CD4-positive, alpha-beta T cell treated with Interleukin-6 at 100 ng/mL for 8 hours (primary cell): ENCODE measurements around the gene QRFPR.
"Not testable (repeated sequence)": the region's sequence is repeated elsewhere in the genome, so short reads cannot be mapped to it uniquely, and the experiment has no call there.

Source experiments
- DNase-seq: peaks from one replicate; pipeline ENCODE4 v3.0.0-alpha.2; 2020; ENCODE audit warnings: mixed read lengths, low spot score

The QRFPR gene

DNA sequence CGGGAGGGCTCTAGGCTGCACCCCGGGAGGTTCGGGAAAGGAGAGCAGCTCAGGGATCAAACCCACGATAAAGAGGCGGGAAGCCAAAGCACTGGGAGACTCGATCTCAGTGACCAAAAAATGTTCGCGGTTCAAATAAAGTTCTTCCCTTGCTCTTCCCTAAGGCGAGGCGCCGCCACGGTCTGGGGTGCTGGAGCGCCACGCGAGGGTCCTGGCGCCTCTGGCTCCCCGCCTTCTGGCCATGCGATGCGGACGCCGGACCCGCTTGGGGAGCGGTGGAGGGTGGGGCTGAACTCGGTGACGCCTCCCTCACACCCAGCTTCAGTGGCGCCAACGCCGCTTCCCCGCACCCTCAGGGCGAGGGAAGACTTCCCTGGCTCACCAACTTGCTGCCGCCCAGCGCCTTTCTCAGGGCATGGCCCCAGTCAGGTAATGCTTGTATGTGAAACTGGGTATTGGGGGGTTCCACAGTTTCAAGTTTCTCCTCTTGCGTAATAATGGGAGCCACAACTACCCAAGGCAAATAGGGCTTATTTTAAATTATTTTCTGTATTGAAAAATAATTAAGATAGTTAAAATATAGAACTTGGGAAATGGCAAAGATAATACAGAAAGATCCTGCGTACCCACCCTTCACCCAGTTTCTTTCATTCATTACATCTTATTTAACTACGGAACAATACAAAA lies at the start of gene QRFPR:
QRFPR (minus strand) TSS at position 243 of the 687 bp plus-strand sequence. CDS start 371 bp downstream, outside the sequence.
- no peak for DNase-seq

DNA sequence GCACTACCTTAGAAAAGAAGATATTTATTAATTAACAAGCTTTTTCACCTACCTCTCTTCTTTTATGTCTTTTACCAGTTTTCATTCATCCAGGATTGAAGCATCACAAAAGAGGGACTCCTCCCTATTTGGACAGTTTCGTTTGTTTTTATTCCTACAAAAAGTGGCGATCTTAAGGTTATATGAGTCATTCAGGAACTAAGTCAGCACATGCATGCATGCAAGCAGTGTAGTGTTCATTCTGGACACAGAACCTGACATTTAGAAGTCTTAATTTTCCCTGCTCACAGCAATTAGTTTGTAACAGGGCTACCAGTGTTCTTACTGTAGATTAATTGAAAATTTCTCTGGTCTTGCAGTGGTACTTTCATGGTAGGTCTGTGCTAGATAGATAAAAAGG lies 47.9 kb upstream of the QRFPR start:
- no peak for DNase-seq

DNA sequence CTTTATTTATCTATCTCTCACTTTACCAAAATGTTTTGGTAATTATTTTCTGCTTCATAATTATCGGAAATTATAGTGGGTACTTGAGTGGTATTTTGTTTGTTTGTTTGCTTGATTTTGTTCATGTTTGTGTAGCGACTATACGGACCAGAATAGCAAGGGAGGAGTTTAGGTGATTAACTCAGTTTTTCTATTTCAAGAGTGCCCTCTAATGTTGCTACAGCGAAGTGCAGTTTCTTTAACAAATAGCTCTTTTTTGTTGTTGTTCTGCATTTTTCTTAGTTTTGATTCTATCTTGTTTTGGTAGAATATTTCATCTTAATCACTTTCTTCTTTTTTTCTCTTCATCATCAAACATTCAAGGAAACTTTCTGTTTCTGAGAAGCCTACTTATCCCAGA lies 40.8 kb upstream of the QRFPR start:
- DNase-seq, result no peak

DNA sequence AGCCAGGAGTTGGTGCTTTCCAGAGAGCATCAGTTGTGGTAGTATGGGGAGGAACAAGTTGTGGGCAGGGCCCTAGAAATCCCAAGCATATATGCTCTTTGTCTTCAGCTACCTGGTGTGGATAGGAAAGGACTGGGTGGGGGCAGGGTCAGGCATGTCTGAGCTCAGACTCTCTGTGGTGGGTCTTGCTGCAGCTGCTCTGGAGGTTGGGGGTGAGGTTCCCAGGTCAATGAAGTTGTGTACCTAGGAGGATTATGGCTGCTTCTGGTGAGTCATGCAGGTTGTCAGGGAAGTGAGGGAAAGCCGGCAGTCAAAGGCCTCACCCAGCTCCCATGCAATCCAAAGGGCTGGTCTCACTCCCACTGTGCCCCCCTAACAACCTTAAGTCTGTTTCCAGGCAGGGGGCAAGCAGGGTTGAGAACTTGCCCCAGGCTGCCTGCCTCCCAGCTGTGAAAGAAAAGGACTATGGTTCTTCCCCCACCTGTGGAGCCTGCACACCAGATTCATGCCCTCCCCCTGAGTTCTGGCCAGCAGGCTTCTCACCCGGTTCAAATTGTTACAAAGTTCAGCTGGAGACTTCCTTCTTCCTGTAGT lies 30.4 kb upstream of the QRFPR start:
- DNase-seq, result no peak

DNA sequence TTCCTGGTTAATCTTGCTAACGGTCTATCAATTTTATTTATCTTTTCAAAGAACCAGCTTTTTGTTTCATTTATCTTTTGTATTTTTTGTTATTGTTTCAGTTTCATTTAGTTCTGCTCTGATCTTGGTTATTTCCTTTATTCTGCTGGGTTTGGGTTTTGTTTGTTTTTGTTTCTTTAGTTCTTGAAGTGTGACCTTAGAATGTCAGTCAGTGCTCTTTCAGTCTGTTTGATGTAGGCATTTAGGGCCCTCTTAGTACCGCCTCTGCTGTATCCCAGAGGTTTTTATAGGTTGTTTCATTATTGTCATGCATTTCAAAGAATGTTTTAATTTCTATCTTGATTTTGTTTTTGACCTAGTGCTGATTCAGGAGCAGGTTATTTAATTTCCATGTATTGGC lies 27.7 kb upstream of the QRFPR start:
- DNase-seq, result not testable (repeated sequence)

DNA sequence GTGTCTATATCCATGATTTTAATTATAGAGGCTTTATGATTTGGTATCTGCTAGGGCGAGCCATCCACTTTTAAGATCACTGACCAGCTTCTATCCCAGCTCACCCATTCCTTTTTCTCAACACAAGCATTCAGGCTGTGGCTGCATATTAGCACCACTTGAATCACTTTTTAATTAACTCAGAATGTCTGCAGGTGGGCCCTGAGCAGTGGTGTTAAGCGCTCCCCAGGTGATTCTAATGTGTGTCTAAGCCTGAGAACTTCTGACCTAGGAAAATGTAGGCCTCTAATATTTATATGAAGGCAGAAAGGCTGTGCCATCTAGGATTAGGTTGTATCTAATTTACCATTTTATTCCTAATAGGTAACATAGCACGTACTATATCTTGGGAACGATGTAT lies 19.8 kb upstream of the QRFPR start:
- DNase-seq, result no peak

DNA sequence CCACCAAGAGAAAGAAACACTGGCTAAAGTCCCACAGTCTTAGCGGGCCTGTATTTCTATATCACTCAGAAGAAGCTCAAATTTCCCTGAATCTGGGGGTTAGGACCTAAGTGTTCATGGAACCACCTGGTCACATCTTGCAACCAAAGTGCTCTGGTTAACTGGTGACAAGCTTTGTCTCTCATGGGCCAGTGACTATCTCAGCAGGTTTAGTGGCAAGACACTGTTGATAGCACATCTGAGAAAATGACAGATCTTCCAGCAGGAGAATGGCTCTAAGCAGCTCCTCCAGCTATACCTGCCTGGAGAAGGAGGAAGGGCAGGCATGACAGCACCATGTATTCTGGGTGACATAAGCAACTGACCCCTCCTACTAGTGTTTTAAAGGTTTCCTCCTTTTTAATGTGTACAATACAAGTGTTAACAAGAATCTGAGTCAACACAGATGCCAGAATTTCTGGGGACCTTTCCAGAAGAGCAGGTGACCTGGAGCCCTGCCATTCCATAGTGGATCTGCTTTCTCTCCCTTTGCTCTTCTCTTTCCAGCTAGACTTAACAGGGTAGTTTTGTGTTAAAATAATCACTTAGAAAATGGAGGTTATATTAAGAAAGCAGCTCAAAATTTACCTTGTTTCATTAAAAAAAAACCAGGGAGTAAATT lies 17.3 kb upstream of the QRFPR start:
- DNase-seq, result no peak

DNA sequence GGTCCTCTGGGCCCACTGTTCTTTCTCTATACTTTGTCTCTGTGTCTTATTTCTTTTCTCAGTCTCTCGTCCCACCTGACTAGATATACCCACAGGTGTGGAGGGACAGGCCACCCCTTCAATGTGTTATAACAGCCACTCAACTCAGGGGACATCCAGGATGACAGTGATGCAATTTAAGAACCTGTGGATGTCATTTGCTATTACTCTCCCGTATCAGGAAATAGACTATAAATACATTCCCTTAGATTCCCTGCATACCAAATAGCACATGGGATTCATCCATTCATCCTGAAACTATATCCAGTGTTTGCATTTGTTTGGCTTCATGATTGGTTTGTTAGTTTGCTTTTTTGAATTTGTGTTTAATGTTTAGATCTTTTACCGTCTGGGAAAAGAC lies 16.6 kb upstream of the QRFPR start:
- DNase-seq, result no peak

DNA sequence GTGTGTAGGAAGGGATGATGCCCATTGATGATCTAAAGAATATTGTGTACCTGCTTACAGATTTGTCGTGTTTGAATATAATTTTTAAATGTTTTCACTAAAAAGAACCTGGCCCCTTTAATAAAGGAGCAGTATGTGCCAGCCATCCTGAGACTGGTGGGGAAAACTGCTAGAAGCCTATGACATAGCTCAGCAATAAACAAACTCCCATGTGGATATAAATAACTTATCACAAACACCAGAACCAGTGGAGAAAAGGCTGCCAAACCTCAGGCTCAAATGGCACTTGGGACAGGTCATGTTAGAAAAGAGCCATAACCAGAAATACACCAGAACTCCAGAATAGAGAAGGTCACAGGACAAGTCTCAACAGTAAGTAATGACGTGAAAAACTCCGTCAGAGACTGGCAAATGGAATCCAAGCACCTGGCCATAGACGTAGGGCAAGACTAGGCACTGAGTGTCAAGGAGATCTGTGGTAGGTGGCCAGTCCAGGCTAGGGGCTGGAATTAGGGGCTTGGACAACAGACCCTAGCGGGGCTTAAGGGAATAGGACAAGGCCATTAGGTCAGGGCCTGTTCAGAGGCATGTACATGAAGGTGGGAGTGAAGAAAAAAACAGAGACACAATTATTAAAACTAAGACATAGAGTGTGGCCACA lies 11.7 kb upstream of the QRFPR start:
- no peak for DNase-seq

DNA sequence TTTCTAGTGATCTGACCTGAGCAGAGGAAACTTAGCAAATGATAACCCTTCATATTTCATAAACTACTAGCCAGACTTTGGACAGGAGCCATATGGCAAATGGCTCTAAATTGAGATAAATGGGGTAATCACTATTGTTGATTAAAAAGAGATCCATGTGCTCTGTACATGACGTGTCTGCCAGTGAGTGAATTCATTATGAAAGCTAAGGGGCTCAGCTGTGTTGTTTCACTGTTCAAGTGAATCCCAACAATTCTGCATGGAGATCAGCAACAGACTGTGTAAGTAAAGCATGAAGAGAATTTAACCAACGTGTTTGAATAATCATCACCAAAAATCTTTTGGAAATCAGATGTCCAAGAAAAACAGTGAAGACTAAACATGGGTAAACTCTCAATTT lies 9.5 kb upstream of the QRFPR start:
- DNase-seq, result no peak

DNA sequence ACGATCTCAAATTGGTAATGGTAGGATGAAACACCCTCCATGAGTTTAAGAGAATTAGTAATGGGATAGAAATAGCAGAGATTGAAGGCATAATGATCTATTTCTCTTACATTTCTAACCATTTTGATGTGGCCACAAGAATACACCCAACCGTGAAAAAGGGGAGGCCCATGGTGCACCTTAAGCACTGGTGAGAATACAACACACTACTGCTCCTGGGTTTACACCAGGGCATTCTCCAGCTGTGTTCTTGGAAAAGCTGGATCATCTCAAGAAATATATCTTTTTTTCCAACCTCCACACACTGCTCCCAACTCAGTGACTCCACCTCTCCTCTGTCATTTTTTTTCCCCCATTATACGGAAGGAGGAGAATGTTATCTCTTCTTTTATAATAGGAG lies 1.5 kb downstream of the QRFPR start:
- DNase-seq, result no peak

DNA sequence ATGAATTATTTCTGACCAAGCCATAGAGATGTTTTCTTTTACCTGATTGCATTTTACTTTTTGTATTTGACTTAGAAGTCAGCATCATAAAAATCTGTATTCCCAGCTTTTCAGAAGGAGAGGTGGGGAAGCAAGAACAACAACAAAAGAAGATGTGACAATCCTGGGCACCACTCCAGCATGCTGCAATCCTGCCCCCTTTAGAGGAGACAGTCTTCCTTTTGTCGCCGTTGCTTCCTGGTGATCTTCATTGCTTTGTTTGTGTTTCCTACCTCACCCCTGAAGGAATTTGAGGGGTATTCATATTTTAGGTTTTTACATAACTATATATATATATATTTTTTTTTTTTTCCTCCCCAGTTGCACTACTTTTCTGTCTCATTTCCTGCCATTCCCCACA lies 3.7 kb downstream of the QRFPR start:
- DNase-seq, result no peak

DNA sequence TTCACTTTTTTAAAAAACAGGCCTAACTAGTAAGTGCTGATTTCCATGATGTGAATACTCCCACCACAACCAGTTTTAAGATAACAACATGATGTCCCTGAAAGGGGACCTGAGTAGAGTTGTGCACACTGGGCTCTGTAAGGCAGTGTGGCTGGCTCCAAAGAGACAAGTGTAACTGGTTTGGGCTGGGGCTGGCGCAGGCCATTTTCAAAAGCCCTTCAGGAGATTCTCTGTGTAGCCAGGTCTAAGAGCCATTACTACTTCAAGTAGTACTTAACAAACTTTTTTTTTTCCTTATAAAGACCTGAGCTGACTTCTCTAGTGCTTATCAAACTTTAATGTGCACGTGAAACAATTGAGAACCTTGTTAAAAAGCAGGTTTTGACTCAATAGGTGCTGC lies 4.3 kb downstream of the QRFPR start:
- DNase-seq, result no peak

DNA sequence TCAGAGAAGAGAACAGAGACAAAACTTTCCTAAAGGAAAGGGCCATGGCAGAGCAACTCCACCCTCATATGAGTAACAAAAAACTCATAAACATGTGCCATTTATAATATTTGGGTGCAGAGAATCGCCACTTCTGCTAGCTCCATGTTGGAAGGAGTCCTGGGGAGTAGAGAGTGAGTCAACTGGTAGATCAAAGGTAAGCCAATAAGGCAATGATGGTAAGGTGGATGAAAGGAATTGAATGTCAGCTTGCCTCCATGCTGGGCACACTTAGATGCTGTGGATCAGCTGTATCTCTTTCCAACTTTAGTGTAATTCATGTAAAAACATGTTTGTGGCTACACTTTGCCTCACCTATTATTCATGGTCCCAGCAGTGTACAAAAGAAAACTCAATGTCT lies 4.7 kb downstream of the QRFPR start:
- no peak for DNase-seq

DNA sequence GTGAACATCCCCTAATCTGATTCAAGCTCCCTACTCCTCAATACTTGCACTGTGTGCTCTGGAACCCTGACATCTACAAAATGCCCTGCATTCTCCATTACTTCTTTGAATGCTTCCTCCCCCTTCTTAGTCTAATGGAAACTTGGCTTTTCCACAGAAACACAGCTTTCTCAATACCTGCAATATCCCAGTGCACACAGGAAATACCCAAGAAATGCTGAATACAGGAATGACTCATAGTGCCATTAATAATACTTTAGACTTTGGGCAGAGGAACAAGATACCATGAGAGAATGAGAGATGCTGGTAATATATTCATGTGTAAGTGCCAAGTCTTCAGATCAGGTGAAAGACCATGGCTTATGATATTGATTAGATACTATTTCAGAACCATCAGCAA lies 5.6 kb downstream of the QRFPR start:
- no peak for DNase-seq

DNA sequence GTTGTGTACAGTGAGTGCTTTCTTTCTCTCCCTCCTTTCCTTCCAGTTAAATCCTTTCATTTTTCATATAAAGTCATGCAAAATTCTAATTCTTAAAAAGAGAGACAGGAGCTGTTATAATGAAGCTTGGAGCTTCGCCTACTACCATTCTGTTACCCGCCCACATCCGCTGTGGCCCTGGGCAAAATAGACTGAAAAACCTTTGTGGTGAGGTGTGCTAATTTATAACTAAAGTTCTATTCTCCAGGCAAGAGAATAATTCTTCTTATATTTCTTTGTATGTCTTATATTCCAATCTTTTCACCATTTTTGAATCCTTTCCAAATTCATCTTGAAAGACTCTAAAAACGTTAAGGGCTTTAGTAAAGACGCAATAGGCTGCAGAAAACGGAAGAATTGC lies 7.0 kb downstream of the QRFPR start:
- no peak for DNase-seq

DNA sequence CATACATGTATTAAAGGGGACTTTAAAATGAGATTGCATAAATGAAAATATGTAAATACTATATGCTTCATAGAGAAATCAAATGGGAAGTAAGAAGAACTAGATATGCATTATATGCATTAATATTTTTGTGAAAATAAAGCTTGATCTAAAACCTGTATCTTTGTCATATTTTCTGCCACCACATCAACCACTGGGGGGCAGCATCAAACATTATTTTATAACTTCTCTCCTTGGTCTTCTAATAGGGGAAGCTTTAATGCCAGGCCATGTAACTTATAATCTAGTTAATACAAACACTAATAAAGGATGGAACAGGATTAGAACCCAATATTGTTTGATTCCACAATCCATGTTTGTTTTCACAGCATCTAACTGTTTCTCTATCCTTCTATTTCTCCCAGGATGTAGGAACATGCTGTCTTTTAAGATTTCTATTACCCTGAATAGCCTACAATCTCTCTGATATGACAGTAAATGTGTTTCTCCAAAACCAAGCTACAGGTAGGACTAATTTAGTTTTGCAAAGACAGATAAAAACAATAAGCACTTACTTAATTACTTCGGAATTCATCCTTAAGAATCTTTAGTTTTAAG lies 10.0 kb downstream of the QRFPR start:
- DNase-seq, result peak; percentile 12

DNA sequence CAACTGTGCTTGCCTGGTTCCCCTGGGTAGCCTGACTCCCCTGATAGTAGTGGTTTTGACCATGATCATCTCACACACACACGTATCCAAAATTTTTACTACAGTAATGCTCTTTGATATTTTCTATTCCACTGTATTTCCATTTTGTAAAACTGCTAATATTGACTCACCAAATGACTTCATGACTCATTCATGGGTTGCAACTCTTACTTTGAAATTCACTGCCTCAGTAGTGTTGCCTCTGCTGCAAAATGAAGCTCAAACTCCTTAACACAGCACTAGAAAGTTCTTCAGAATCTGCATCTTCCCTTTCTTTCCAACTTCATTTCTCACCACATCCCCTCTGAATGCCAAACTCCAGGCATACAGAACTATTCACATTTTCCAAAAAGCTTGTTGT lies 20.3 kb downstream of the QRFPR start:
- DNase-seq, result no peak

DNA sequence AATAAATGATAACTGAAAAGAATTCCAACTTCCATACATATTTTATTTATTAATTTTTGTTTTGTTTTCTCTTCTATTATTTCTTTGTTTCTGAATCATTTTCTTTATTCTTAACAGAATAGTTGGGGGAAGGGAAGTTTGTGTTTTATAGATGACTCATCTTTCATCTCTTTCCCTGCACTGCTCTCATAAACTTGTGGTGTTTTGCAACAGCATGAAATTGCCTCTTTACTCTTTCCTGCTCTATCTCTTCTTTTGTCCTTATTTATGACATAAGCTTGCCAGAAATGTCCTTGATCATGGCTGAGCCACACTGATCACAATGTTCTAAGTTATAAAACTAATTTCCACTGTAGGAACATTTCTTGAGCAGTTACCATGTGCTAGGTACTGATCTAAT lies 22.3 kb downstream of the QRFPR start:
- no peak for DNase-seq

DNA sequence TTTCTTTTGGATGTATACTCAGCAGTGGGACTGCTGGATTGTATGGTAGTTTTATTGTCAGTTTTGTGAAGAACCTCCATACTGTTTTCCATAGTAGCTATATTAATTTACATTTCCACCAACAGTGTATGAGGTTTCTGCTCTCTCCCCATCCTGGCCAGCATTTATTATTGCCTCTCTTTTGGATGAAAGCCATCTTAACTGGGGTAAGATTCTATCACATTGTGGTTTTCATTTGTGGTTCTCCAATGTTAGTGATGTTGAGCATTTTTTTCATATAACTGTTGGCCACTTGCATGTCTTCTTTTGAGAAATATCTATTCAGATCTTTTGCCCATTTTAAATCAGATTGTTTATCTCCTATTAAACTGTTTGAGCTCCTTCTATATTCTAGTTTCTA lies 27.6 kb downstream of the QRFPR start:
- no peak for DNase-seq

DNA sequence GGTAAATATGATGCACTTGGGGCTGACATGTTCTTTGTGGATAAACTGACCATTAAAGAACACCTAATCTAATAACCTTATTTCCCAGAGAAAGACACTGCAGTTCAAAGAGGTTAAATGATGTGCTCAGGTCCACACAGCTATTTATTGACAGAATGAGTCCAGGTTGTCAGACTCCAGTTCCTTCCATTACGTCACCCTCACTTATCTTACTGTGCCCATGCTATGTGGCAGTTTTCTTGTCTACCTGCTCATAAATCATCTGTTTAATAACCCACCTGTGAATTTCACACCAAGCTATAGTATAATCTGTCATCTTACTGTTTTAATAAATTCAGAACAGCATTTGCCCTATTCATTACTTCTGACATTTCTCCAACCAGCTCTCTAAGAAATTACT lies 36.7 kb downstream of the QRFPR start:
- no peak for DNase-seq

DNA sequence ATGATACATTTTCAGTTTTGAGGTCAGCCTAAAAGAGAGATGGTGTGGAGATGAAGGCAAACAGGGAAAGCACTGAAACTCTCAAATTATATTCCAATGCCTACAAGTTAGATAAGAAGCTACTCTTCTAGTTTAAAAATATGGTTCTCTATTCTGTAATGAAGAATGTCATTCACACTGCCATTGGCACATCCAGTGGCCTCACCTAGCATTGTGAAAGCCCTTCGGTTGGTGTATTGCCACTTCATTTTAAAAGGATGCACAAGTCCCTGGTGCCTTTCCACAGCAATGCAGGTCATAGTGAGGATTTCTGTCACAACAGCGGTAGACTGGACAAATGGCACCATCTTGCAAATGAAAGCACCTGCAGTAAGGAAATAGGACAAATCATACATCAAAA lies 40.6 kb downstream of the QRFPR start:
- DNase-seq, result no peak

DNA sequence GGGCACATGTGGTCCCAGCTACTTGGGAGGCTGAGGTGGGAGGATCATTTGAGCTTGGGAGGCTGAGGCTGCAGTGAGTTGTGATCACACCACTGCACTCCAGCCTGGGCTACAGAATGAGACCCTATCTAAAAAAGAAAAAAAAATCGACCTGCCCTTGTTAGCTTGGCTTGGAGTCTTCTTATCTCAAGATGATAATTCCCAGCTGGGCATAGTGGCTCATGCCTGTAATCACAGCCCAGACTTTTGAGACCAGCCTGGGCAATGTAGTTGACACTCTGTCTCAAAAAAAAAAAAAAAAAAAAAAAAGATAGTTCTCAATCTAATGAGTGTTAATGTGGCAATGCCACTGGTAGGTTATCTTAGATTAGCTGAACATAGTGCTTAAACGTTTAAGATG lies 41.0 kb downstream of the QRFPR start:
- DNase-seq, result no peak
